Left lung (tissue), 10 donors: ENCODE measurements around the gene URI1. TPM values are rescaled to one million over a fixed set of nuclear protein-coding genes. Genes with fewer than 3 reads are reported as not detected.

ENCODE experiments used
- ATAC-seq: fragments of 200-7000 bp; cut with Tn5 transposase; one replicate; pipeline ENCODE4 v1.9.1; 2020; ENCODE audit warnings: moderate library complexity
- DNase-seq, 4 donors: peaks; one replicate each; pipeline ENCODE4 v3.0.0-alpha.2; 2013 to 2020
- H3K27ac ChIP-seq, 2 donors: fragments of 200-600 bp; sonication (generic) in 1 of 2; one replicate each; pipeline versions ENCODE4 v1.5.0 to v1.8.0; 2020 to 2021
- H3K27me3 ChIP-seq, 2 donors: fragments of 200-600 bp; sonication (generic) in 1 of 2; one replicate each; pipeline versions ENCODE4 v1.5.0 to v1.8.0; 2020 to 2021
- H3K36me3 ChIP-seq, 2 donors: fragments of 200-600 bp; sonication (generic) in 1 of 2; one replicate each; pipeline versions ENCODE4 v1.5.0 to v1.8.0; 2020 to 2021
- H3K4me1 ChIP-seq, 2 donors: fragments of 200-600 bp; one replicate each; pipeline ENCODE4 v1.8.0; 2021
- H3K4me3 ChIP-seq, 2 donors: fragments of 200-600 bp; sonication (generic) in 1 of 2; one replicate each; pipeline versions ENCODE4 v1.5.0 to v1.8.0; 2020 to 2021; ENCODE audit warnings: mild to moderate bottlenecking in 1 of 2
- H3K9me3 ChIP-seq, 2 donors: fragments of 200-600 bp; sonication (generic) in 1 of 2; one replicate each; pipeline versions ENCODE4 v1.5.0 to v1.8.0; 2020 to 2021
- intact Hi-C, 2 donors: fragments of 100-400 bp; cut with DNase I; formaldehyde crosslinking; loops; one replicate each; pipeline versions ENCODE4 v1.11.2 to v1.14.2; 2022
- polyA plus RNA-seq, 6 donors: library from polyadenylated mRNA; unstranded; fragments of 120-200 nt; gene quantifications; one replicate each; pipeline ENCODE4 v1.2.1, GENCODE V29; 2013; ENCODE audit not compliant: insufficient read length in 6 of 6
- total RNA-seq, 2 donors: library from RNA; stranded (reverse); fragmentation: NEBNext Ultra II Directional; extraction: Animal tissue kit (Norgen Biotek cat#: 25700); gene quantifications; one replicate each; pipeline ENCODE4 v1.2.1, GENCODE V29; 2021
- TF ChIP-seq, protein P1 (sequence below), 2 donors: fragments of 200-600 bp; sonication (generic) in 1 of 2; IDR thresholded peaks; one replicate each; pipeline versions ENCODE4 v1.5.0 to v1.8.0; 2021; ENCODE audit warnings: antibody characterized with exemption in 2 of 2
- donor health status: DM: no; HTN: yes; CAD: no.
- donor health status: DM: no; HTN: no; CAD: no.

The URI1 gene
- total and polyA plus RNA-seq, 8 donors, result 36.3 to 104 (median 97.2) TPM

DNA sequence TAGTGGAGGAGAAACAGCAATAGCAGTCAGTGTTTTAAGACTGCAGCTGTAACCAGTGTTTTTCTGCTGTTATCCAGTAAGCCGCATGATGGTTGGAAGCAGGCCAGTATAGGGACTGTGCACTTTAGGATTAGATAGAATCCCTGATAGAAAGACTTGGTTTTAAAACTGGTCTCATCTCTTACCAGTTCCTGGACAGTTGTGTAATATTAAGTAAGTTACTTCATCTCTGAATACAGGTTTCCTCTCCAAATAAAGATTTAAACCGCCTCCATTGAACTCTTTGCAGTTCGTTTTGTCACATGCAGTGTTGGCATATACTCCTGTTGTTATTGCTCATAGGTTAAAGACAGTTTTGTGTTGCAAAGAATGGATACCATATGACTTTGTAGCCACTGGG, 25.6 kb downstream of the URI1 start:
- ATAC-seq, result peak; percentile 14
- intact Hi-C loops, result no loop called here
- Histone ChIP-seq H3K9me3 (no peaks in the 10 kb centered on the region), H3K36me3 (no peaks in the 10 kb centered on the region), H3K27ac (no peak overlapping the region), H3K4me1 (peaks cover 15 to 48% of the 10 kb centered on the region in 2 donors), H3K4me3 (no peak overlapping the region), H3K27me3 (no peaks in the 10 kb centered on the region)
- DNase-seq, result no peak
- TF ChIP-seq, protein P1, sequence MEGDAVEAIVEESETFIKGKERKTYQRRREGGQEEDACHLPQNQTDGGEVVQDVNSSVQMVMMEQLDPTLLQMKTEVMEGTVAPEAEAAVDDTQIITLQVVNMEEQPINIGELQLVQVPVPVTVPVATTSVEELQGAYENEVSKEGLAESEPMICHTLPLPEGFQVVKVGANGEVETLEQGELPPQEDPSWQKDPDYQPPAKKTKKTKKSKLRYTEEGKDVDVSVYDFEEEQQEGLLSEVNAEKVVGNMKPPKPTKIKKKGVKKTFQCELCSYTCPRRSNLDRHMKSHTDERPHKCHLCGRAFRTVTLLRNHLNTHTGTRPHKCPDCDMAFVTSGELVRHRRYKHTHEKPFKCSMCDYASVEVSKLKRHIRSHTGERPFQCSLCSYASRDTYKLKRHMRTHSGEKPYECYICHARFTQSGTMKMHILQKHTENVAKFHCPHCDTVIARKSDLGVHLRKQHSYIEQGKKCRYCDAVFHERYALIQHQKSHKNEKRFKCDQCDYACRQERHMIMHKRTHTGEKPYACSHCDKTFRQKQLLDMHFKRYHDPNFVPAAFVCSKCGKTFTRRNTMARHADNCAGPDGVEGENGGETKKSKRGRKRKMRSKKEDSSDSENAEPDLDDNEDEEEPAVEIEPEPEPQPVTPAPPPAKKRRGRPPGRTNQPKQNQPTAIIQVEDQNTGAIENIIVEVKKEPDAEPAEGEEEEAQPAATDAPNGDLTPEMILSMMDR (IDR thresholded peaks at IDR 0.05), result no peak

DNA sequence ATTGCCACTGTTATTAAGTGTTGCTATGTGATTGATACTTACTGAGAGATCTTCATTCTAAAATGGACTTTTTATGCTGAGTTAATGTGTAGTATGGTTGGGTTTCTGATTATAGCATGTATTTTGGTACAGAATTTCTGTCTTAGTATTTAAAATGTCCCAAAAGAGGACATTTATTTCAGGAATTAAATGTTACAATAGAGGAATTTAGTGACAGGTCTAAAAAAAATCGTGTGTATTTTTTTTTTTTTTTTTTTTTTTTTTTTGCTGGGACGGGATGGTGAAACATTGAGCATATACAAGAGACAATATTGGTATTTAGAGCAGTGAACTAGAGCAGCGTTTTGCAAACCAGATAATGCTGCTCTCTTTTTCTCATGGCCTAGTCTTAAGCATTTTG, 27.9 kb downstream of the URI1 start:
- ATAC-seq, result no peak
- H3K27me3 ChIP-seq, result no peaks in the 10 kb centered on the region
- TF ChIP-seq, protein P1 (IDR thresholded peaks at IDR 0.05), result no peak
- no peak for DNase-seq
- no peaks in the 10 kb centered on the region for H3K36me3 ChIP-seq
- intact Hi-C loops, result no loop called here
- no peak overlapping the region for H3K27ac ChIP-seq
- no peak overlapping the region for H3K4me3 ChIP-seq
- peaks cover 20 to 45% of the 10 kb centered on the region in 2 donors for H3K4me1 ChIP-seq
- H3K9me3 ChIP-seq, result no peaks in the 10 kb centered on the region

DNA sequence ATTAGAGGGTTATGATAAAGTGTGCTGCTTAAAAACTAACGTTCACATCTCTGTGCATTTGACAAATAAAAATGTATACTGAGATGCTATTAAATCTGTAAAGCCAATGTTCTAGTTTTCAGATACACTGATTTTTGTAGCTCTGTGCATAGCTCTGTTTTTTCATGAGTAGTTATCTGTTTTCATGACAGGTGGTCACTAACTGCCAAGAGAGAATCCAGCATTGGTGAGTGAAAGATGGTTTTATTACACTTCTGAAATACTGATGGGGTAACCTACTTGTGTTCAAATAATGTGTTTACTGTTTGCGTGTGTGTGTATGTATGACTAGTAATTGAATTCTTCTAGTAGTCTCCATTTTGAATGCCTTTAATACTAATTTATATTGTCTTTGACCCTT, 29.0 kb downstream of the URI1 start:
- no peaks in the 10 kb centered on the region for H3K27me3 ChIP-seq
- DNase-seq (no peak), ATAC-seq (no peak)
- no peak overlapping the region for H3K27ac ChIP-seq
- no peaks in the 10 kb centered on the region for H3K36me3 ChIP-seq
- peaks cover 20 to 34% of the 10 kb centered on the region in 2 donors for H3K4me1 ChIP-seq
- intact Hi-C loops, result no loop called here
- no peaks in the 10 kb centered on the region for H3K9me3 ChIP-seq
- no peak overlapping the region for H3K4me3 ChIP-seq
- TF ChIP-seq, protein P1 (IDR thresholded peaks at IDR 0.05), result no peak

DNA sequence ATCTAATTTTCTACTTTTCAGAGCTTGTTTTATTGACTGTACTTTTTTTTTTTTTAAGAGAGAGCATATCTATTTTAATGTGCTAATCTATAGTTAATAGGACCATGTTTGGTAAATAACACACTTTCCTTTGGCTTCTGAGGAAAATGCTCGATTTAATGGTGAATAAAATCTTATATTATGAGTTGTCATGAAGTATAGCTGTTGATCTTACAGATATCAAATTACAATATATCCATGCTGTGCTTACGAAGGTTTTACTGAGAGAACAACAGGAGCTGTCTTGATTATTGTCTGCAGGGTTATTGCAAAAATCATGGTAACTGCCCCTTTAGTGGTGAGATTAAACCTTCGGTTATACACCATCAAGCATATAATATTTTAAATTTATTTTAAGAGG, 29.6 kb downstream of the URI1 start:
- no peaks in the 10 kb centered on the region for H3K27me3 ChIP-seq
- no peak overlapping the region for H3K4me3 ChIP-seq
- TF ChIP-seq, protein P1 (IDR thresholded peaks at IDR 0.05), result no peak
- DNase-seq (no peak), ATAC-seq (no peak)
- no peaks in the 10 kb centered on the region for H3K9me3 ChIP-seq
- H3K36me3 ChIP-seq, result no peaks in the 10 kb centered on the region
- H3K4me1 ChIP-seq, result peaks cover 14 to 27% of the 10 kb centered on the region in 2 donors
- no peak overlapping the region for H3K27ac ChIP-seq
- intact Hi-C loops, result no loop called here

DNA sequence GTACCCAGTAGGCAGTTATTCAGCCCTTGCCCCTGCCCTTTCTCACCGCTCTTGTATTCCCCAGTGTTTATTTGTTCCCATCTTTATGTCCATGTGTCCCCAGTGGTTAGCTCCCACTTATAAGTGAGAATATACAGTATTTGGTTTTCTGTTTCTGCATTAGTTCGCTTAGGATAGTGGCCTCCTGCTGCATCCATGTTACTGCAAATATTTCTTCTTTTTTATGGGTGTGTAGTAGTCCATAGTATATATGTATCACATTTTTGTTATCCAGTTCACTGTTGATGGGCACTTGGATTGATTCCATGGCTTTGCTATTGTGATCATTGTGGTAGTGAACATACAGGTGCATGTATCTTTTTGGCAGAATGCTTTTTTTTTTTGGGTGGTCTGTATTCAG, 32.7 kb downstream of the URI1 start:
- ATAC-seq, result no peak
- Histone ChIP-seq H3K4me3 (no peak overlapping the region), H3K4me1 (peaks cover 5 to 15% of the 10 kb centered on the region in 2 donors), H3K9me3 (no peaks in the 10 kb centered on the region), H3K36me3 (no peaks in the 10 kb centered on the region), H3K27me3 (no peaks in the 10 kb centered on the region), H3K27ac (no peak overlapping the region)
- no peak for DNase-seq
- intact Hi-C loops, result no loop called here
- TF ChIP-seq, protein P1 (IDR thresholded peaks at IDR 0.05), result no peak
